ENCODE data around the gene GSK3A. TPM values are rescaled to one million over a fixed set of nuclear protein-coding genes. Genes with fewer than 3 reads are reported as not detected.

Gene GSK3A
- total and polyA plus RNA-seq, 9 of the 15 experiments (the other 6 are each of a cell fraction or from before 2014, with no cell fraction given): 0.62 to 90.7 (median 33.3) TPM

- TF ChIP-seq RBM25 (IDR thresholded peaks at IDR 0.05; ENCODE audit: low read depth, low read length, severe bottlenecking) (peak; percentile 22), FOXA1 (IDR thresholded peaks at IDR 0.05; ENCODE audit: borderline replicate concordance) (no peak), ATF3 (IDR thresholded peaks at IDR 0.05) (peak; percentile 98), ATF3 (CRISPR knock-in tag; conservative IDR thresholded peaks at IDR 0.05) (peak; percentile 94), ERF (CRISPR knock-in tag; IDR thresholded peaks at IDR 0.05) (peak; percentile 90), RBFOX2 (IDR thresholded peaks at IDR 0.05; ENCODE audit: low read depth, low read length) (peak; percentile 91), MNT (conservative IDR thresholded peaks at IDR 0.05) (peak; percentile 96 to 97), ZBTB11 (CRISPR knock-in tag; IDR thresholded peaks at IDR 0.05) (peak in 1 of 3 experiments; percentile 84; a peak in 2 of 6 replicates), TOE1 (IDR thresholded peaks at IDR 0.05; ENCODE audit: borderline replicate concordance) (peak; percentile 70; the same call in 1 of the 2 replicates), TOE1 (CRISPR knock-in tag; IDR thresholded peaks at IDR 0.05; ENCODE audit: borderline replicate concordance, low read depth) (no peak), TEAD1 (CRISPR knock-in tag; IDR thresholded peaks at IDR 0.05) (0 out of 4 replicates have a peak, but pooled peaks of 1 of the 2 experiments have one; percentile 46), FOS (IDR thresholded peaks at IDR 0.05; ENCODE audit: extremely low read depth, insufficient read length) (no peak), ELF1 (tag; IDR thresholded peaks at IDR 0.05) (peak; percentile 68; the same call in 1 of the 2 replicates), ZKSCAN3 (CRISPR knock-in tag; IDR thresholded peaks at IDR 0.05) (no peak), NFYB (IDR thresholded peaks at IDR 0.05; ENCODE audit: extremely low read depth, insufficient read length) (peak; percentile 71), YY1 (IDR thresholded peaks at IDR 0.05; ENCODE audit: borderline replicate concordance in 1 of 3, control insufficient read depth in 1 of 3, extremely low read depth in 1 of 3, insufficient read depth in 3 of 3, insufficient read length in 1 of 3, insufficient replicate concordance in 2 of 3, low read depth in 1 of 3, low read length in 2 of 3) (peak in 1 of 3 experiments; percentile 7)
These were observed 25.8 kb upstream of the GSK3A start (continued) for GRCh38 chr19:42268142-42268703.
